Endothelial cell of umbilical vein (primary cell): ENCODE measurements around the gene GRID2. TPM values are rescaled to one million over a fixed set of nuclear protein-coding genes. Genes with fewer than 3 reads are reported as not detected.

Experiments used
- BruUV-seq: library from RNA; stranded (reverse); fragments of 400-500 nt; replicated peaks from 2 replicates; lab custom pipeline; 2021; lab: Mats Ljungman, UMichigan
- CTCF ChIA-PET: fragments of 300-600, 350-600 bp; sonication (Branson Sonifier 250); formaldehyde crosslinking; loops from one replicate; lab custom pipeline; 2021; ENCODE audit warnings: antibody characterized with exemption, inconsistent platforms; lab: Charles Lee
- POLR2A ChIA-PET: fragments of 300-600, 350-600 bp; sonication (Branson Sonifier 250); formaldehyde crosslinking; loops from one replicate; lab custom pipeline; 2021; ENCODE audit warnings: antibody characterized with exemption, inconsistent platforms; lab: Charles Lee
- DNase-seq: peaks from one replicate; pipeline ENCODE4 v3.0.0-alpha.2; 2011; ENCODE audit warnings: low read depth, low spot score
- FAIRE-seq: peaks from 2 replicates; lab custom pipeline; 2011; peaks lifted over from hg19 to GRCh38; lab: Jason Lieb, UNC
- H2AFZ ChIP-seq: 2 replicates; pipeline ENCODE4 v1.6.0; 2012; ENCODE audit warnings: low read depth, low read length, control low read depth, inconsistent platforms
- H3K27ac ChIP-seq: 2 replicates; pipeline ENCODE4 v1.5.1; 2011; ENCODE audit warnings: low read depth, mild to moderate bottlenecking, control low read depth, low read length, moderate library complexity; ENCODE audit not compliant: insufficient read depth
- H3K27me3 ChIP-seq, 2 experiments: 2 replicates each; pipeline versions ENCODE4 v1.6.0 to v1.6.1; 2011; ENCODE audit warnings: low read length in 2 of 2, mixed read lengths in 1 of 2; ENCODE audit not compliant: control insufficient read depth in 2 of 2, insufficient read depth in 2 of 2
- H3K36me3 ChIP-seq, 2 experiments: 2 replicates in 1 of 2; 3 replicates in 1 of 2; pipeline ENCODE4 v1.5.1; 2011; ENCODE audit warnings: low read length in 2 of 2, mild to moderate bottlenecking in 1 of 2, moderate library complexity in 1 of 2; ENCODE audit not compliant: control insufficient read depth in 2 of 2, insufficient read depth in 2 of 2; ENCODE audit errors: extremely low read depth in 1 of 2
- H3K4me1 ChIP-seq: 3 replicates; pipeline ENCODE4 v1.5.1; 2011; ENCODE audit warnings: mild to moderate bottlenecking, low read length; ENCODE audit not compliant: control insufficient read depth, insufficient read depth; ENCODE audit errors: extremely low read depth
- H3K4me2 ChIP-seq: 2 replicates; pipeline ENCODE4 v1.6.1; 2011; ENCODE audit warnings: low read length, control low read depth, mixed read lengths; ENCODE audit not compliant: insufficient read depth
- H3K4me3 ChIP-seq, 3 experiments: fragments of 200-600 bp in 1 of 3; sonication (generic), shearing (Covaris generic) in 1 of 3; replicated peaks in 1 of 3; 2 replicates each; pipeline ENCODE4 v1.5.1; 2011 to 2016; ENCODE audit warnings: control low read depth in 3 of 3, low read length in 3 of 3, mild to moderate bottlenecking in 2 of 3, inconsistent platforms in 1 of 3, low read depth in 1 of 3, moderate library complexity in 1 of 3; ENCODE audit not compliant: insufficient read depth in 1 of 3
- H3K79me2 ChIP-seq: 2 replicates; pipeline ENCODE4 v1.6.0; 2012; ENCODE audit warnings: low read length, inconsistent platforms; ENCODE audit not compliant: control insufficient read depth, insufficient read depth
- H3K9ac ChIP-seq: replicated peaks from 2 replicates; pipeline ENCODE3; 2011; ENCODE audit warnings: low read length, control low read depth; ENCODE audit not compliant: insufficient read depth; ENCODE audit errors: extremely low read depth
- H3K9me1 ChIP-seq: replicated peaks from 3 replicates; pipeline ENCODE4 v1.6.0; 2011; ENCODE audit warnings: mild to moderate bottlenecking, low read length; ENCODE audit not compliant: control insufficient read depth, insufficient read depth; ENCODE audit errors: extremely low read depth
- H3K9me3 ChIP-seq: replicated peaks from 2 replicates; pipeline ENCODE4 v1.5.1; 2012; ENCODE audit warnings: low read length, inconsistent platforms; ENCODE audit not compliant: control insufficient read depth, insufficient read depth
- H4K20me1 ChIP-seq: replicated peaks from 2 replicates; pipeline ENCODE3; 2011; ENCODE audit warnings: mild to moderate bottlenecking, low read length; ENCODE audit not compliant: control insufficient read depth, insufficient read depth; ENCODE audit errors: extremely low read depth
- GATA2 ChIP-seq: IDR thresholded peaks from 2 replicates; pipeline ENCODE4 v1.7.0; 2011; ENCODE audit warnings: low read depth, mild to moderate bottlenecking, moderate library complexity, mixed read lengths, low read length; ENCODE audit not compliant: insufficient read length, insufficient read depth
- JUN ChIP-seq: IDR thresholded peaks from 2 replicates; pipeline ENCODE4 v1.6.1; 2011; ENCODE audit warnings: borderline replicate concordance, low read depth; ENCODE audit not compliant: insufficient read length, insufficient read depth
- POLR2A ChIP-seq: IDR thresholded peaks from 2 replicates; pipeline ENCODE4 v1.6.1; 2012; ENCODE audit warnings: low read depth, mild to moderate bottlenecking, control low read depth, low read length
- POLR2AphosphoS5 ChIP-seq: IDR thresholded peaks from 2 replicates; pipeline ENCODE4 v1.6.1; 2012; ENCODE audit warnings: low read depth, mild to moderate bottlenecking, control low read depth, low read length, moderate library complexity; ENCODE audit not compliant: insufficient read depth
- dilution Hi-C: fragments of 300-500 bp; cut with MboI; formaldehyde crosslinking; loops from one replicate; pipeline ENCODE4 v1.15.0; 2019; ENCODE audit warnings: low sequenced_read_pairs; ENCODE audit not compliant: extremely low pct_ligation_motif_present
- intact Hi-C: fragments of 100-400 bp; cut with micrococcal nuclease; formaldehyde crosslinking; loops from one replicate; pipeline ENCODE4 v1.10.0; 2022
- polyA plus RNA-seq, 4 experiments: library from polyadenylated mRNA; depleted of rRNA in 3 of 4; stranded (reverse) in 3 of 4; unstranded in 1 of 4; fragments of >200 nt; gene quantifications; 2 replicates each; pipeline versions ENCODE4 v1.2.1 to v1.2.3, GENCODE V29; 2011 to 2012; ENCODE audit warnings: missing spikeins in 1 of 4
- total RNA-seq: library from RNA; stranded (reverse); gene quantifications from 2 replicates; pipeline ENCODE4 v1.2.3, GENCODE V29; 2021
- TF ChIP-seq, protein P1 (sequence below): IDR thresholded peaks from 2 replicates; pipeline ENCODE4 v1.6.1; 2011; ENCODE audit not compliant: insufficient read depth, insufficient read length
- TF ChIP-seq, protein P2 (sequence below), 2 donors: IDR thresholded peaks; 1 replicate in 1 of 2; 2 replicates in 1 of 2; pipeline ENCODE4 v1.5.1; 2011; ENCODE audit warnings: low read length in 2 of 2, mild to moderate bottlenecking in 2 of 2, moderate library complexity in 2 of 2, control low read depth in 1 of 2, inconsistent platforms in 1 of 2, low read depth in 1 of 2; ENCODE audit not compliant: insufficient read depth in 1 of 2; ENCODE audit errors: extremely low read depth in 1 of 2

Gene GRID2
- total and polyA plus RNA-seq, 2 donors (not counting 3 experiments of a cell fraction or from before 2014, with no cell fraction given) = not detected

GRCh38 chr4:93199492-93199891 lies 895.7 kb downstream of the GRID2 start:
- dilution Hi-C loops = no loop called here
- H3K9ac ChIP-seq = no peak overlapping the region
- no peaks in the 10 kb centered on the region for H3K9me3 ChIP-seq
- no peak overlapping the region for H3K4me2 ChIP-seq
- BruUV-seq = no TSS peak
- no peaks in the 10 kb centered on the region for H3K27me3 ChIP-seq
- no peaks in the 10 kb centered on the region for H3K79me2 ChIP-seq
- H2AFZ ChIP-seq = no peak overlapping the region
- no peaks in the 10 kb centered on the region for H4K20me1 ChIP-seq
- ChIA-PET CTCF (interaction anchor here (0.6 to 1.5 kb wide), 9 partner anchors 11 to 1026 kb away, joined by 3 to 4 read pairs (median 3); no protein-coding TSS in a partner anchor), POLR2A (no interaction called here)
- H3K9me1 ChIP-seq = no peaks in the 10 kb centered on the region
- TF ChIP-seq POLR2A (no peak), POLR2AphosphoS5 (no peak), JUN (no peak), GATA2 (no peak)
- TF ChIP-seq, protein P1, sequence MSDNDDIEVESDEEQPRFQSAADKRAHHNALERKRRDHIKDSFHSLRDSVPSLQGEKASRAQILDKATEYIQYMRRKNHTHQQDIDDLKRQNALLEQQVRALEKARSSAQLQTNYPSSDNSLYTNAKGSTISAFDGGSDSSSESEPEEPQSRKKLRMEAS = no peak
- TF ChIP-seq, protein P2, sequence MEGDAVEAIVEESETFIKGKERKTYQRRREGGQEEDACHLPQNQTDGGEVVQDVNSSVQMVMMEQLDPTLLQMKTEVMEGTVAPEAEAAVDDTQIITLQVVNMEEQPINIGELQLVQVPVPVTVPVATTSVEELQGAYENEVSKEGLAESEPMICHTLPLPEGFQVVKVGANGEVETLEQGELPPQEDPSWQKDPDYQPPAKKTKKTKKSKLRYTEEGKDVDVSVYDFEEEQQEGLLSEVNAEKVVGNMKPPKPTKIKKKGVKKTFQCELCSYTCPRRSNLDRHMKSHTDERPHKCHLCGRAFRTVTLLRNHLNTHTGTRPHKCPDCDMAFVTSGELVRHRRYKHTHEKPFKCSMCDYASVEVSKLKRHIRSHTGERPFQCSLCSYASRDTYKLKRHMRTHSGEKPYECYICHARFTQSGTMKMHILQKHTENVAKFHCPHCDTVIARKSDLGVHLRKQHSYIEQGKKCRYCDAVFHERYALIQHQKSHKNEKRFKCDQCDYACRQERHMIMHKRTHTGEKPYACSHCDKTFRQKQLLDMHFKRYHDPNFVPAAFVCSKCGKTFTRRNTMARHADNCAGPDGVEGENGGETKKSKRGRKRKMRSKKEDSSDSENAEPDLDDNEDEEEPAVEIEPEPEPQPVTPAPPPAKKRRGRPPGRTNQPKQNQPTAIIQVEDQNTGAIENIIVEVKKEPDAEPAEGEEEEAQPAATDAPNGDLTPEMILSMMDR (IDR thresholded peaks at IDR 0.05; ENCODE audit: extremely low read depth in 1 of 2, insufficient read depth in 1 of 2, low read depth in 1 of 2, low read length in 2 of 2) = peak; percentile 25 to 39
- peak; percentile 54 for DNase-seq
- no peaks in the 10 kb centered on the region for H3K4me1 ChIP-seq
- intact Hi-C loops = no loop called here
- FAIRE-seq = peak; percentile 82
- H3K27ac ChIP-seq = no peak overlapping the region
- no peak overlapping the region for H3K4me3 ChIP-seq
- H3K36me3 ChIP-seq = no peaks in the 10 kb centered on the region
